Keratinocyte (primary cell): ENCODE results near the gene WNT9B.

Source experiments
- CTCF ChIP-seq, 3 experiments: IDR thresholded peaks in 1 of 3; conservative IDR thresholded peaks in 1 of 3; optimal IDR thresholded peaks in 1 of 3; 2 replicates in 2 of 3; 3 replicates in 1 of 3; pipeline versions ENCODE3 to v1.5.1; 2011; ENCODE audit warnings: low read length in 3 of 3, mild to moderate bottlenecking in 3 of 3, moderate library complexity in 2 of 3, control low read depth in 1 of 3, inconsistent platforms in 1 of 3; ENCODE audit not compliant: insufficient read depth in 2 of 3; ENCODE audit errors: extremely low read depth in 1 of 3
- EZH2 ChIP-seq: IDR thresholded peaks from one replicate; pipeline ENCODE4 v1.6.1; 2012; ENCODE audit warnings: inconsistent platforms, mild to moderate bottlenecking, low read length, moderate library complexity

GRCh38 chr17:46827274-46827673 is 24.1 kb upstream of the WNT9B start:
- TF ChIP-seq CTCF (optimal IDR thresholded peaks at IDR 0.05 in 1 of 3, IDR thresholded peaks at IDR 0.05 in 1 of 3, conservative IDR thresholded peaks at IDR 0.05 in 1 of 3; ENCODE audit: extremely low read depth in 1 of 3, insufficient read depth in 2 of 3, low read length in 3 of 3) (no peak), EZH2 (no peak)
